Activated gamma-delta T cell treated with anti-CD3 and anti-CD28 coated beads, Interleukin-2, amount 50 U/mL, for 16 hours (primary cell): ENCODE data around the gene SH3BP2.

Experiments
- DNase-seq: peaks from one replicate; pipeline ENCODE4 v3.0.0-alpha.2; 2020; ENCODE audit warnings: low read depth

The SH3BP2 gene

DNA sequence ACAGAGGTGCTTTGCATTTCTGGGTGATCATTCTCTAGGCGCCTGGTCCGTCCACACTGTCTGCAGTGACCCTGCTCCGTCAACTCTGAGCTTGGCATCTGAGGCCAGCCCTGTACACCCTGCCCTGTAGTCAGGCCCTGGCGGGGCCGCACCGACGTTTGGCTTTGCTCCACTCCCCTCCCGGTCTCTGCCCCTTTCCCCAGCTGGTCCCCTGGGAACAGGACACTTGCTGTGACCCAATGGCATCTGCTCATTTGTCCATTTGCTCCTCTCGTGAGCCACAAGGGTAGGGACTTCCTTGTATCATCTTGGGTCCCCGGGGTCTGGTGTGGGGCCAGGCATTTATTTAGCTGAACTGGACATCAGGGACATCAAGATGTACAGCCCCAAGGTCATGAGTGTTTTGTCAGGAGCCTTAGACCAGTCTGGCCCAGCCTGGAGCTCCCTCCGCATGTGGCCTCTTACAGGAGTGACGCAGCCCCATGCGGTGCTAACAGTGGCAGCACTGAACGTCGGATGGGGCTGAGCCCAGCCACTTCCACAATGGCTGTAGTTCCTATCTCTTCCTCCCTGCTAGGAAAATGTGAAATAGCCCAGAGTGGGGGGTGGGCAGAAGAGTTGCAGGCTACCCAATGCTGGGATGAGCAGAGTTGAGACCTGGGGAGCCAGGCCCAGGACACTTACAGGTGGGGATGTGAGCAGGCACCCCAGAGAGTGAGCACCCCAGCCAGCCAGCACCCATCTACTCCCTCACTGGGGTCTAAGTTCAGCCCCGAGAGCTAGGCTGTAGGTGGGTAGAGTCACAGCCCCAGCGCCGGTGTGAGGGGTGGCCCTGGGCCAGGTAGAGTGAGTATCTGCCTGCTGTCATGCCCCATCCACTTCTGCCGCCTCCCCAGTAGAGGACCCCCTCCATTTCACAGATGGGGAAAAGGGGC lies 2.0 kb upstream of the SH3BP2 start:
- DNase-seq: no peak

DNA sequence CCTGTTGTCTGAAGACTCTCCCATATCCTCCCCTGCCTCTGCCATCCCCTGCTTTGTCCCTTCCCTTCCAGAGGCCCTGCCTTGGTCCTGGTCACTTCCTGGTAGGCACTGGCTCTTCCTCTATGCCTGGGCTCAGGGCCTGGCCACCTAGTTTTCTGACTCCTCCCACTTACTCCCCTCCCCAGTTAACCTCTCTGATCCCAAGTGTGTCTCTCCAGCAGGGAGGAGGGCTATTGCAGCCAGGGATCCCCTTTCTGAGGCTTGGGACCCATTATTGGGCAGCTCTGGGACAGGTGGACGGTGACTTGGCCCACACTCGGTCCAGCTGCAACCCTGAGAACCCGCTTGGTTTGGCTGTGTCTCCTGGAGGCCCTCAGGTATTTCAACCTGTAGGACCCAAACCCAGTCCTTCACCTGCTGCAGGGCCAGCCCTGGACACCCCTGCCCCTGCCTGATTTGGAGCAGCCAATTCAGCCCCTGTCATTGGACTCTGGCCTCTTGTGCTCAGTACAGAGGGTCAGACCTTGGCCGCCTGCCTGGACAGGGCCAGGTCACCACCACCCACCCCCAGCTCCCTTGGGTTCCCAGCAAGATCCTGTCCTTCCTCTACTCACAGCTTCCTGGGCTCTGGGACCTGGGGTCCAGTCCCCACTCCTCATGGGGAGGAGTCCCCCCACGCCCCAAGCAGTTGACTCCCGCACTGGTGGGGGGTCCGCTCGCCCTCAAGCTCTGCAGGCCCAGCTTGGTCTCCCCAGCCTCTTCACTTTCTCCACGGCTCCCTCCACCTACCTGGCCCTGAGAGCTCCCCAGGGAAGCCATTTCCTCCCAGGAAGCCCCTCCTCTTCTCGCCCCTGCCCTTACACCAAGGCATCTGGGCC lies 1.1 kb upstream of the SH3BP2 start:
- DNase-seq: no peak

DNA sequence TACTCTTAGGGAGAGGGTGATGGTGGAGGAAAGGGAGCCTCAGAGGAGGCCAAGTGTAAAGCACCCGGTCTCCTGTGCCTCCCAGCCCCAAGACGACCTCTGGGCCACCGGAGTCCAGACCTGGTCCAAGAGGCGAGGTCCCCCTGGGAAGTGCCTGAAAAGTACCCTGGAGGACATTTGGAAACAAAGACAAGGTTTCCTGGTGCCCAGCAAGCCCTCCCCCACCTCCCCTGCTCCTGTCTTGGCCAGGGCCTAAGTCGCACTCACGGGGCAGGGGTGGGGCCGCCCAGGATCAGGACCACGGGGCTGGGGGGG lies 532 bp upstream of the SH3BP2 start:
- no peak for DNase-seq

DNA sequence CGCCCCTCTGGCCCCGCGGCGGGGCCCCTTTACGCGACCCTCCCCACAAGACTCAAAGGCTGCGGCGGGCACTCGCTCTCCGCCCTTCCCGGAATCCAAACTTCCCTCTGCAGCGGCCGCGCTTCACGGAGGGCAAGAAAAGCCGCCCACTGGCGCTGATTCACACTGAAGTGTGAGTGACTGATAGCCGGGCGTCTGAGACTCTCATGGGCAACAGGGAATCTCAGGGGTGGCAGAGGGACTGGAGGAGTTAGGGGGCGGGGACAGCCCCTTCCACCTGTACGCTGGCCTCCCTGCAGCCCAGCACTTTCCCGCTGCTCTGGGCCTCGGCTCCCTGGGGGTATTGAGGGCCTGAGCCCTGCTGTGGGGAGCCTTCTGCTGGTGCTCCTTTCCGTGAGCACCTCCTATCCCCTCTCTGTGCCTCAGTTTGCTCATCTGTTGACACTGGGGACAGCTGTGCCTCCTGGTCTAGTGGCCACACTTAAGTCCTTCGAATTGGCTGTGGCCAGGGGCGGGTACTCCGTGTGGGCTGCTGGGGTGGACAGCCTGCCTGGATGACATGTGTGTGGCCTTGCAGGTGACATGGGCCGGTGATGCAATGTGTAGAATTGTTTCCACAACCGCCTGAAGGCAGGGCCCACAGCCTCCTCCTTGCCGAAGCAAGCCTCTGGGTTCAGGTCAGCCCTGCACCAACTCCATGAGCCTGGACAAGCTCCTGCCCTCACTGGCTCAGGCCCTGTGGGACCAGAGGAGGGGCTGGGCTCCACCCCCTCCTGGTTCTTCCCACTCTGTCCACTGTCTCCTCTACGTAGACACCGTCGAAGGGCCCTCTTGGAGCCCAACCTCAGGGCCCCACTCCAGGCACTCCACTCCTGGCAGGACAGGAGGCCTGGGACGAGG lies 951 bp downstream of the SH3BP2 start:
- no peak for DNase-seq

DNA sequence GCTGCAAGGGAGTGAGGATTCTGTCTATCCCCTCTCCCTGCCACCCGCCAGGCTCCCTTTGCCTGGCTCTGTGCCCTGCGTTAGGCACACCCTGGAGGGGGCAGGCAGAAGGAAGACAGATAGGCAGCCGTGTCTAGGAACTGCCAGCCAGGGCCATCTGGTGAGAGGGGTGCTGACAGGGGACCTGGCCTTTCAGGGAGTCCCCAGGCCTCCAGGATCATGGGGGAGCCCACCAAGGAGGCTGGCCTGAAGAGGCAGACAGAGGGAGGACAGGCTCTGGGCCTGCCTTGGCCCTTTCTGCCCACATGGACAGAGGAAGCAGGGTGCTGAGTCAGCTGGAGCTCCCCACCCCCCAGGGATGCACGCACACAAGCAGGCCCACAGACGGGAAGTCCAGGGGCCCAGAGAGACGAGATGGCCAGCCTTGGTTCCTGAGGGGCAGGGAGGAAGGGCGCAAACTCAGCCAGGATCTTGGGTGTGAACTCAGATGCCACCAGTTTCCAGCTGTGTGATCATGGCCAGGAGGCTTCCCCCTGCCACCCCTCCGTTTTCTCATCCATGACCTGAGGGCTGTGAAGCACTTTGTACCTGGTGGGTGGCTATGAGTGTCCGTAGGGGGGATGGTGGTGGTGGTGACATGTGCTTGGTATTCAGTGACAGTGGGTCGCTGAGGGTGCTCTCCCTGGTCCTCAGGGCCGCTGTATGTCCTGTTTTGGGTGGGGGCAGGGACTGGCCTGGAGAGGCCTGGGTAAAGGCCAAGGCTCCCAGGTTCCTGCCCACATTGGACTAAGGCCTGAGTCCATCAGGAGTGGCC lies 1.8 kb downstream of the SH3BP2 start:
- DNase-seq: no peak

DNA sequence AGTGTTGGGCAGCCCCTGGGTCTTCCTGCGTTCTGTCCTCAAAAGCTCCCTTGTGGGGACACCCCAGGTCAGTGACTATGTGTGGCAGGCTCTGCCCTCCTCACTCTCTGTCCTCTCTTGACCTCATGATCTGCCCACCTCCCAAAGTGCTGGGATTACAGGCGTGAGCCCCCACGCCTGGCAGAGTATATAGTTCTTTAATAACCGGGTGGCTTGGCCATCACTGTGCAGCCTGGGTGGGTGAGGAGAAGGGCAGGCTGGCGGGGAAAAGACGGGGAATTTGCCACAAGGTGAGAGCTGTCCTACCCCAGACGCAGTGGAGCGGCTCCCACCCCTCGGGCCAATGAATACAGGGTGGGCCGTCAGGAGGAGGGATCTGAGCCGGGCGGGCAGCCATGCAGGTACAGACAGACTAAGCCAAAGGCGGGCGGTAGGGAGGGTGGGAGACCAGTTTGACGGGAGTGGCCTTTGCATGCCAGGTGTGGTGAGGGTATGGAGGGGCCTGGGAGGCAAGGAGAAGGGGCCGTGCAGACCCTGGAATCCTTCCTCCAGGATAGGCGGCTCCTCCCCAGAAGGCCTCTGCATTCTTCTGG lies 2.5 kb downstream of the SH3BP2 start:
- no peak for DNase-seq

DNA sequence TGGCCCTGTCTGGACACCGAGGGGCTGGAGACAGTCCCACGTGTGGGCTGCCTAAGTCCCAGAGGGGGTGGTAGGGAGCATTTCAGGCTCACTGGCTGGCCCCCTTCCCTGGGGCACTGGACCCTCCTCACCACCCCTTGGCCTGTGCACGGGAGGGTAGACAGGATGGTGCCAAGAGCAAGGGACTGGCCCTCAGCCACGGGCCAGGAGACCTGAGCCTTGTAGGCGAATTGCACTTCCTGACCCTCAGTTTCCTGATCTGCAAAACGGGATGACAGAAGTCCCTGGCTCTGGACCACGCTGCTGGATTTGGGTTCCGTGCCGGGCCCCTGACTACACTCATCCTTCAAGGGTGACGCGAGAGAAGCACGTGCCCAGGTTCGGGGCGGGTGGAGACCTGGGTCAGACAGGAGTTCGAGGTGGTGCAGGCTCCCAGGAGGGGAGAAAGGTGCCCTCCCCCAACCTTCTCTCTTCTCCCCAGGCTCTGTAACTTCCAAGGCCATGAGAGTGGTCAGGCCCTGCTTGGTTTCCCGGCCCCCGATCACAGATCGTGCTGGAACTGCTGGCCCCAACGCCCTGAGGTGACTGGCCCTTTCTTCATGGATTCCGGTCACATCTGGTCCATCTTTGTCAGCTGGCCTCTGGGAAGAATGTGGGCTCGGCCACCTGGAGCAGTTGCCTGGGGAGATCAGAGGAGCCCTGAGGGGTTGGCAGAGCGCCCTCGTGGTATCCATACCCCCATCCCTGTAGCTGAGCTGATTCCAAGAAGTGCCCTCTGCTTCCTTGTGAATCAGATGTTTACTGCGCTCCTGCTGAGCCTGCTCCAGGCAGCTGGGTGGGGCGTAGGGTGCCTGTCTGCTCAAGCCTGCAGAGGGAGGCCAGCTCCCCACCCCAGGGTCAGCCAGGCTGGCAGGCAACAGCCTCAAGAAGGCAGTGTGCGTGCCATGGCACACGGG lies 3.3 kb downstream of the SH3BP2 start:
- DNase-seq: no peak

DNA sequence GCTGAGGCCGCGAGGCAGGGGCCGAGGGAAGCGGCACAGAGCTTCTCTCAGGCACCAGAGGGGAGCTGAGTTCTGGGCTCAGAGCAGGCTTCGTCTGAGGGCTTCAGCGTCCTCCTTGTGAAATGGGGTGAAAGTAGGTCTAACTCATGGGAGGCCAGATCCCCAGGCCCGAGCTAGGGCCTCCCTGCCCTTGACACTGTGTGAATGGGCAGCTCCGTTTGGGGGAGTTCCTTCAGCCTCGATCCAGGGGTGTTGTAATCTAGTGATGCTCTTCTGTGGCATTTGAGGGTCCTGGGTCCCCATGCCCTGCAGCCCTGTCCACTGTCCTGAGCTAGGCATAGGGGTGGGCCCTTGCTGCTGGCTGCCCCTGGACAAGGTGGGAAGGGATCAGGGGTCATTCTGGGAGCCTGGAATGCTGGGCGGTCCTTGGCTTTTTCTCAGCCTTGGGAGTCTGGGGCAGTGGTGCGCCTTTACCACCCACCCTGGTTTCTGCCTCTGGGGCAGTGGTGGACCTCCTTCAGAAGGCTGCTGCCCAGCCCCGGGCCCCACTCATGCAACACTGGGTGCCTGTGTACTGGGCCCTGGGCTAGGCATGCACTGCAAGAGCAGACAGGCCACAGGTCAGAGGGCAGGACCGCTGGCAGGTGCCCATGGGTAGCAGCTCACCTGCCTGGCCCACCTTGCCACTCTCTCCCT lies 4.1 kb downstream of the SH3BP2 start:
- no peak for DNase-seq

DNA sequence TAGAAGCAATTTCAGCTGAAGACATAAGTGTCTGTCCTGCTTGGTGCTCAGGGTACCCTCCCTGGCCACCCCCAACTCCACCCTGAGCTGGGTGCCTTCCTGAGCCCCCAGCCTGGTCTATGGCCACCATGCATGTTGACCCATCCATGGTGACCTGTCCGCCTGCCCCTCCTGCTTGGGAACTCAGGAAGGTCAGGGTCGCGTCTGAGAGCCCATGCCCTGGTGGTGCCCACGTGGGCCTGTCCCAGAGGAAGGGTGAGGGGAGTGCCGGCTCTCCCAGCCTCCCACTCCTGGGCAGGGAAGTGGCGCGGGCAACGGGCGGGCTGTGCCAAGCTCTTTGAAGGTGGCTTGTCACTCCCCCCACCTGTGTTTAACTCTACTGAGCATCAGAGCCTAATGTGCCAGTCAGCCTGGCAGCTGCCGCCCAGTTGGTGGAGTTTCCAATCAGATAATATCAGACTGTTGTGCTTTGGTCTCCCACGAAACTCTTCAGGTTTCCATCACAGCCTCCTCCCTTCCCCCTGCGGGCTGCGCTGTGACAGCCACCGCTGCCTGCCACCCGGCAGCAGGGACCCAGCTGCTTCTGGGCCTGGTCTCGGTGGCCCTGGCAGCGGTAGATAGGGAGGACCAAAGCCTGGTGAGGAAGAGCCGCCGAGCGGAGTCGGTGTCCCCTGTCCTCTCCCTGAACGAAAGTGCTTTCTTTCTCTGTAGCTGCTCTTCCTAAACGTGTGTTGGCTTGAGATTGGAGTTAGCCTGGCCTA lies 4.8 kb downstream of the SH3BP2 start:
- no peak for DNase-seq

DNA sequence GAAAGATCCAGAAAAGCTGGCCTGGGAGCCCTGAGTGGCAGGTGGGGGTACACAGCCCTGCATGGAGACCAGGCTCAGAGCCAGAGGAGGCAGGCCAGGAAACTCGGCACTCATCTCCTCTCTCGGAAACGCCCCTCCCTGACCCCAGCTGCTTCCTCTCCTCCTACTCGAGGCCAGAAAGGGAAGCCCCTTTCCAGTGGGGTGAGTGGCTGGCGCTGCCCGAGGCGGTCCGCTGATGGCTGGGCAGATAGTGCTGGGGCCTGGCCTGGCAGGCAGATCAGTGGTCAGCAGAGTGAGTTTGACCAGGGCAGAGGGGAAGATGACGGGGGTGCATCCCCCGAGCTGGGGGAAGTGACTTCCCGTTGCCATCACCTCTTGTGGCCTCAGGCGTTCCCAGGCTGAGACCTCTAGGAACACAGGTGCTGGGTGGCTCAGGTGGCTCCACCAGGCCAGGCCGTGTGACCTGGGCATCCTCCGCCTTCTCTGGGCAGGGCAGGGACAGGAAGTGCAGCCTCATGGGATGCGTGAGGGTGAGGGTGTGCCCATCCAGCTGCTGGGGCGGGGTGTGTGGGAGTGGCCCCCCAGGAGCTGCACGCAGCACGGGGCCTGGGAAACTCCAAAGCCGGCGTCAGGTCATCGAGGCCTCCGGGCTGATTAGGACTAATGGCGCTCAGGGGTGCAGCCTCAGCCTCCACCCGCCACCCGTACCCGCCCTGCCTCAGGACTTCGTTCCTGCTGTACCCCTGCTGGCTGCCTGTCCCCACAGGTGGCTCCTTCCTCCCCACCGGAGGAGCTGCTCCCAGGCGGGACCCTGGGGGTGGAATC lies 5.7 kb downstream of the SH3BP2 start:
- DNase-seq: no peak

DNA sequence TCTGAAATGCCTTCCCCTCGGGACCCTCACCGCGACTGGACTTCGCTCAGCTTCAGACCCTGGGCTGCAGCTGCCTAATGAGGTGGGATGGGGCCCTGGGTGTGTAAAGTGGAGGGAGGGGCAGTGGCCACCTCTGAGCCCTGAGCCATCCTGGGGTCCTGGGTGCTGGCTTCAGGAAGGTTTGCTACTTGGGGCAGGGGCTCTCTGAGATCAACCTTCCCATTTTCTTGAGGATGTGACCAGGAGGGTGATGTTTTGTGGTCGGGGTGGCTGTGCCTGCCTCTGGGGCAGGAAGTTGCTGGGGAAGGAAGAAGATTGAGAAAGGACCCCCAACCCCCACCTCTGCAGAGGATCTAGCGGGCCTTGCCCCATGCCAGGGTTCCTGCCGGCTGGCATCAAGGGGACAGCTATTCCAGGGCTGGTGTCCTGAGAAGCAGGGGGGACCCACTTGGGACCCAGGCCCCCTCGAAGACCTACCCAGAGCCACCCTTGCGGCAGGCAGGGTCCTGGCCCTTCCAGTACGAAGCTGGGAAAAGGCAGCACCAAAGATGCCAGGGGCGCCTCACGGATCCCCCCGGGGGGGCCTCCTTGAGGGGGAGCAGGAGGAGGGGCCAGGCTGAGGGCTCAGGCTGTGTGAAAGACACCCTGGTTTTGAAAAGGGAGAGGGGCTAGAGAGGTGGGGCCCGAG lies 6.5 kb downstream of the SH3BP2 start:
- no peak for DNase-seq

DNA sequence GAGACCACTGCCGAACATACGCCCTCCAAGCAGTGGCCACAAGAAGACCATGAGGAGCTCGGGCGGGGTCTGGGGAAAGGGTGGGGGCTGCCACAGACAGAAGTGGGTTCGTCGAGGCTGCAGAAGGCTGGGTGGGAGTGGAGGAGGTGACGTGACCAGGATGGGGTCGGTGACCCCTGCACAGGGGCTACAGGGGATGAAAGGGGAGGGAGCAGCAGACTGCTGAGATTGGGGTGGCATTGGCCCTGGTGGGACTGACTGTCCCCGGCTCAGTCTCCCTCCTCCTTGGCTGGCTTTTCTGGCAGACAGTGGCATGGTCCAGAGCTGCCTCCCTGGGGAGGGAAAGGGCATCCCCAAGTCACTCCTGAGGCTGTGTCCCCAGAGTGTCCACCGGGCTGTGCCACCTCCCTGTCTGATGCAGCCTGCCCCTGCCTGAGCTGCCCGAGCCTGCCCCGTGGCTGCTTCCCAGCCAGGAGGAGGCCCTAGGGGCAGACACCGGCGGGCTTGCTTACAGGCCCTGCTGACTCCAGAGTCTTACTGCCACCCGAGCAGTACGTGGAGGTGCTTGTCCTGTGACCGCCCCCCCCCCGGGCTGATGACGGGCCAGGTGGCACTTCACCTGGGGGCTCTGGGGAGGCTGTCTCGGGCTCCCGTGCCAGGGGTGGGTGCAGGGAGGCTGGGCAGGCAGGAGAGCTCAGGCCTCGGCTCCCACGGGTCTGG lies 7.2 kb downstream of the SH3BP2 start:
- no peak for DNase-seq

DNA sequence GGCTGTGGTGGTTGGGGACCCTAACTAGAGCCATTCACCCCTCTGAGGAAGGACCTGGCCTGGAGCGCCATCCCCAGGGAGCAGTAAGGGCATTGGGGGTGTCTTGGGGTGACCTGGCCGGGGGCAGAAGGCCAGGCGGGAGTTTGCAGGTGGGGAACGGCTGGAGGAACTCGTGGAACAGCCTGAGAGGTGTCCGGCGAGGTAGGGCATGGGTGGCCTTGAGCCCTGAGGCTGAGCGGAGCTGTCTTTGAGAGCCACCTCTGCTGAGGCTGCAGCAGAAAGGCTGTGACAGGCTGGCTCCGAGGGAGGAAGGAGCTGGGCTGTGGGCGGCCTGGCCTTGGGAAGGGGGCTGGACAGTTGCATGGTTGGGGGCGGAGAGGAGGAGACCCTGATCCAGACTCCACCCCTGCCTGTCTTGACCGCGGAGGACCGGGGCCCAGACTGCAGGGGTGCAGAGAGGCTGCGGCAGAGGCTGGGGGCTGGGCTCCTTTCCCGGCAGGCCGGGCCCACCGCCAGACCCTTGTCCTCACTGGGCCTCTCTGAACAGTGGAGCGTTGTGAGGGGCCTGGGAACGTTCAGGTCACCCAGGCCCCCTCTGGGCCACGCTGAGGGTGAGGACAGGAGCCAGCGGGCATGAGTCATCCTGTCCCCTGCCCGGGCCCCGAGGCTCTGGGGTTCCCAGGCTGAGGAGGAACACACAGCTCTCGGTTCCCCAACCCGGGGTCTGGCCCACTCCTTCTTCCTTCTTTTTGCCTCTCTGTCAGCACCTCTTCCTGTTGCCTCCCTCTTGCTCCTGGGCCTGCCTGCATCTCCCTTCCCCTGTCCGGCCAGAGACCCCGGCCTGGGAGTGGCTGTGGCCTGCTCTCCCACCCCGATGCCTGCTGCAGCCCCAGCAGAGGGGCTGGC lies 8.1 kb downstream of the SH3BP2 start:
- DNase-seq: no peak

DNA sequence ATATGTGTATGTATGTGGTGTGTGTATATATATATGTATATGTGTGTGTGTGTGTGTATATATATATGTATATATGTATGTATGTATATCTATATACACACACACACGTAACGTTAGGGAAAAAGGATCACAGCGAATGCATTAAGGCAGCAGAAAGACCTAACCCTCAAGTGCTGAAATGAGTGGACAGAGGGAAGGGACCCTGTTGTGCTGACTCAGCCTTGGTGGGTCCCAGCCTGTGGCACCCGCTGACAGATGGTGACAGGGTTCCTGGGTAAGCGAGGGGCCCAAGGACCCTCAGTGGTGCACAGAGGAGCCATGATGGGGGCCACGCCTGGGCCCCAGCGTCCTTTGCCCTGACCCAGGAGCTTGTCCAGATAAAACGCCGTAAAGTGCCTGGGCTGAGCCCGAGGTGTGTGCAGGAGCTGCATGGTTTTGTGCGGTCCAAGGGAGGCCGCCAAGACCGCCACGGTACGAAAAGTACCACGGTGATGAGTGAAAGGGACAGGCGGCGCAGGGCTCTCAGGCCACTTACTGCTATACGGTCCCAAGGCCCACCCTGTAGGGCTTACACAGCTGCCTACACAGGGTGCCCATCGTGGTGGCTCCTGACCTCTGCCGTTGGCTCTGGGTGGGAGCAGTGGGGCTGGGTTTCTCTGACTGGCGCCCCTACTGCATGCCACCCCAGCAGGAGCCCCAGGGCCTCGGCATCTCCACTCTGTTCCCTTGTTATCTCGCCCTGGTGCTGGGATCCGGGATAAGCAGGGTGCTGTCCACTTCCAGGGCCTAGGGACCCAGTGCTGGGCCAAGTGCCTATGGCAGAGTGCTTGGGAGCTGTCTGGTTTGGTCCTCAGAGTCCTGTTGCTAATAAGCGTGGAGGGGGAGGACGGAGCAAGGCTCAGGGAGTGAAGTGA lies 10.0 kb downstream of the SH3BP2 start:
- DNase-seq: no peak
